Medulla oblongata (tissue), 1 donor: ENCODE results near the gene RPN1.
"Not testable (repeated sequence)": the region's sequence is repeated elsewhere in the genome, so short reads cannot be mapped to it uniquely, and the experiment has no call there.

ENCODE experiments used
- DNase-seq: peaks from one replicate; pipeline ENCODE4 v3.0.0-alpha.2; 2015; ENCODE audit errors: extremely low spot score

Gene RPN1

DNA sequence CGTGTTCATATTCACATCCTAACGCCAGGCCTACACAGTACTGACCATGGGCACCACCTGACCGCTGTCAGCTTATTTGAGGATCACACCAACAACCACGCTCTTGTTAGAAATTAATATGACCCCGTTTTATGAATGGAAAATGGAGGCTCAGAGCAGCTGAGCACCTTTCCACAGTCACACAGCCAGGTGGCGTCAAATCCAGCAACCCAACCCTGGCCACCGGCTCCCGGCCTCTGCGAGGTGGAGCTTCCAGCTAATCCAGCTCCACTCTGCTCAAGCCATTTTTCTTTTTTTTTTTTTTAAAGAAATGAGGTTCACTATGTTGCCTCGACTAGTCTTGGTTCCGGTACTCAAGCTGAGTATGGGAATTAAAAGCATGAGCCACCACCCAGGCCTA is 41.3 kb downstream of the RPN1 start:
- no peak for DNase-seq

DNA sequence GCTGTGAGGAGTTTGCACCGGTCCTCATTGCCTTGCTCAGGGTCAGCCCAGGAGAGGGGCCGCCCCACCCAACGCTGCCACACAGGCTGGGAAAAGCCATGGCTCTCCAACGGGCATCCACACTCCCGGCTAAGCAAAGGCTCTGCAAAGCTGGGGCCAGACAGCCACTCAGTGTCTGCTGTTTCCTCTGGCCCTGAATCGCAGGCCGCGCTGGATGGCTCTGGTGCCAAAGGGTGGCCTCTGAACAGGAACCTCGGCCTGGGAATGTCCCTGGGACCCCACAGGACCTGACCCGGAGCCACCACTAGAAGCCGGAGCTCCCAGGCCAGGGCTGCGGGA is 42.9 kb downstream of the RPN1 start:
- no peak for DNase-seq

- DNase-seq, result no peak
Observed at GRCh38 chr3:128606094-128606493, 44.5 kb downstream of the RPN1 start.

GRCh38 chr3:128605091-128606046 is 45.2 kb downstream of the RPN1 start:
- DNase-seq, result no peak

- DNase-seq, result peak; percentile 31
Observed at GRCh38 chr3:128603811-128604775, 46.5 kb downstream of the RPN1 start.

- DNase-seq, result no peak
Observed at GRCh38 chr3:128603313-128603712, 47.3 kb downstream of the RPN1 start.

GRCh38 chr3:128598884-128599664 is 51.5 kb downstream of the RPN1 start:
- DNase-seq, result no peak

GRCh38 chr3:128597900-128598299 is 52.7 kb downstream of the RPN1 start:
- no peak for DNase-seq

- DNase-seq, result no peak
Observed at GRCh38 chr3:128592864-128593263, 57.8 kb downstream of the RPN1 start.

- DNase-seq, result no peak
Observed at GRCh38 chr3:128591738-128592426, 58.7 kb downstream of the RPN1 start.

- DNase-seq, result no peak
Observed at GRCh38 chr3:128590948-128591347, 59.7 kb downstream of the RPN1 start.

- DNase-seq, result not testable (repeated sequence)
Observed at GRCh38 chr3:128589985-128590384, 60.6 kb downstream of the RPN1 start.

GRCh38 chr3:128588147-128588546 is 62.5 kb downstream of the RPN1 start:
- no peak for DNase-seq

- no peak for DNase-seq
Observed at GRCh38 chr3:128587391-128587790, 63.2 kb downstream of the RPN1 start.

DNA sequence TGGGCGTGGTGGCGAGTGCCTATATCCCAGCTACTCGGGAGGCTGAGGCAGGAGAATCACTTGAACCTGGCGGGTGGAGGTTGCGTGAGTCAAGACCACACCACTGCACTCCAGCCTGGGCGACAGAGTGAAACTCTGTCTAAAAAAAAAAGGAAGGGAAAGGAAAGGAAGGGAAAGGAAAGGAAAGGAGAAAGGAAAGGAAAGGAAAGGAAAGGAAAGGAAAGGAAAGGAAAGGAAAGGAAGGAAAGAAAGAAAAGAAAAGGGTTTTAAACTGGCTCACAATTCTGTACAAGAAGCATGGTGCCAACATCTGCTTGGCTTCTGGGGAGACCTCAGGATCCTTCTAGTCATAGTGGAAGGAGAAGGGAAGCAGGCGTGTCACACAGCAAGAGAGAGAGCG is 63.7 kb downstream of the RPN1 start:
- not testable (repeated sequence) for DNase-seq

DNA sequence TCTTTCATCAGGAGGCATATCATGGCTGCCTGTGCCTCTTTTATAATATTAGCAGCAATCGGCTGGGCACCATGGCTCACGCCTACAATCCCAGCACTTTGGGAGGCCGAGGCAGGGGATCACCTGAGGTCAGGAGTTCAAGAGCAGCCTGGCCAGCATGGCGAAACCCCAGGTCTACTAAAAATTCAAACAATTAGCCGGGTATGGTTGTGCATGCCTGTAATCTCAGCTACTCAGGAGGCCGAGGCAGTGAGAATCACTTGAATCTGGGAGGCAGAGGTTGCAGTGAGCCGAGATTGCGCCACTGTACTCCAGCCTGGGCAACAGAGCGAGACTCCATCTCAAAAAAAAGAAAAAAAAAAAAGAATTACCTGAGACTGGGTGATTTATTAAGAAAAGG is 64.2 kb downstream of the RPN1 start:
- DNase-seq, result not testable (repeated sequence)

GRCh38 chr3:128585974-128586373 is 64.6 kb downstream of the RPN1 start:
- no peak for DNase-seq

DNA sequence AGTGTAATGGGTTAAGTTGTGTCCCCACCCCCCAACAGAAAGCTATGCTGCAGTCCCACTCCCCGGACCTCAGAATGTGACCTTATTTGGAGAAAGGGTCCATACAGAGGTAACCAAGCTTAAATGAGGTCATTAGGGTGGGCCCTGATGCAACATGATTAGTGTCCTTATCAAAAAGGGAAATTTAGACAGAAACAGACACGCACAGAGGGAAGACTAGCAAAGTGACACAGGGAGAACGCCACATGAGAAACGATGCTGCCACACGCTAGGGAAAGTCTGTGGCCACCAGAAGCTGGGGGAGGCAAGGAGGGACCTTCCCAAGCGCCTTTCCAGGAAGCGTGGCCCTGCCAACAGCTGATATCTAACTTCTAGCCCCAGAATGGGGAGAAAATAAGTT is 65.4 kb downstream of the RPN1 start:
- no peak for DNase-seq

- DNase-seq, result peak; percentile 90
Observed at GRCh38 chr3:128584412-128585020, 66.1 kb downstream of the RPN1 start.

DNA sequence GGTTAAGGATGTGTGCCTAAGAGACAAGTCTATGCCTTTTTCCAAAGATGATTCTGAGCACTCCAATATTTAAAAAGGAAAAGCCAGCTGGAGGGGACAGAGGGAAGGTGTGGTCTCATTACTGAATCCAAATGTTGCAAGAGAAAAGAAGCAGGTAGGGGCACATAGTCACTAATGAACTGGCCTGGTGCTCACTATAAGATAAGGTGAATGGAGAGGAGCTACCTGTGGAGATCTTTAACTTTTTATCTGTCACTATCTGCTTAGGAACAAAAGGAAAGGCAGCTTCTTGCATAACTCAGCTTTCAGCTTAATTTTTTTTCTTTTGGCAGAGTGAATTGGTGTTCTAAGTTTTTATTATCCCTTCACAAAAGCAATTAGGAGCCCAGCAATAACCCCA is 69.1 kb downstream of the RPN1 start:
- no peak for DNase-seq

DNA sequence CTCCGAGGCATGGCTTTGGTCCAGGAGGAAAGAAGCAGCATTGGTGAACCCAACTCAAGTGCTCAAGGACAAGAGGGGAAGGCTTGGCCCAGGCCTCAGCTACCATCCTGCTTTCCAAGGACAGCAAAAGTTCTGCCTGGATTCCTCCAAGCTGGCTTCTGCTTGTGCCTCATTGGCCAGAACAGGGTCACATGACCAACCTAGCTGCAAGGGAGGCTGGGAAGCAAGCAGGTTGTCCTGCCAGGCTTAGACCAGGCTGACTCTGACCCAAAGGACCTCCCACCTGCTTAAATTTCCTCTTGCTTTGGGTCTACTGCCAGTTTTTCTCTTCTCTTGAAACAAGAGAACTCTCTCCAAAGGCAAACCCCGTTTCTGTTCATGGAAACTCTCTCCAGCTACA is 70.7 kb downstream of the RPN1 start:
- no peak for DNase-seq
